ENCODE results near the gene HSPB6.

Gene HSPB6

DNA sequence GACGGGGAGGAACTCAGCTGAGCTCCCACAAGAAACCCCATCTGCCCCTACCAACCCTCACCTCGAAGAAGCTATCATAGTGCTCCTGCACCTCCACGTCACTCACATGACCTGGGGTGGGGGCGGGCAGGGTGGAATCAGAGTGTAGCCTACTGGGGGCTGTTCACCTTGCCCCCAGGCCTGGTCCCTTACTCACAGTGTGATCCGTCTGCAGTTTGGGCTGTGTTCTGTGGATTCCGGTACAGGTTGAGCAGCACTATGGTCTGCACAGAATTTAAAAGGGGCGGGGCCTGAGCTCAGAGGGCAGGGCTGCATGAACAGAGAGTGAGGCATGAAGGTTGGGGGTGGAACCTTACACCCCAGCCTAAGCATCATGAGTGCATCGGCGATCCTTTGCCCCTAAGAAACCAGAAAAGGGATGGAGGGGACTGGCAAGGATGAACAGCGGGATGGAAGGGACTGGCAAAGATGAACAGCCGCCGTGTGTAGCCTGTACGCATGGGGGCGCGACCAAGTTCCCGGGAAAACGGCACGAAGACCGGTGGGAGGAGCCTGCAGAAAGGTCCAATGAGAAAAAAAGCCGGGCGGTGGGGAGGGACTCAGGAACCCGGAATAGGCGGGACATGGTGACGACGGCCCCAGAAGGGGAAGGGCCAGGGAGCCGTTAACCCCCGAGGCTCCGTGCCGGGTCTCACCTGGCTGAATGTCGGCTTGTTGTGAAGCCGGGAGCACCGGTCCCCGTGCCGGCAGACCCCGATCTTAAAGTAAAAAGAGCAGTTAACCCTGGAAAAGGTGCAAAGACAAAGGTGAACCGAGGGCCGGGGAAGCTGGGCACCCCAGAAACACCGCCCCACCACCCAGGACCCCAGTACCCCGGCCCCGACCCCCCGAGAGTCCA, 12.2 kb downstream of the HSPB6 start:
- DNase-seq, result peak; percentile 98

DNA sequence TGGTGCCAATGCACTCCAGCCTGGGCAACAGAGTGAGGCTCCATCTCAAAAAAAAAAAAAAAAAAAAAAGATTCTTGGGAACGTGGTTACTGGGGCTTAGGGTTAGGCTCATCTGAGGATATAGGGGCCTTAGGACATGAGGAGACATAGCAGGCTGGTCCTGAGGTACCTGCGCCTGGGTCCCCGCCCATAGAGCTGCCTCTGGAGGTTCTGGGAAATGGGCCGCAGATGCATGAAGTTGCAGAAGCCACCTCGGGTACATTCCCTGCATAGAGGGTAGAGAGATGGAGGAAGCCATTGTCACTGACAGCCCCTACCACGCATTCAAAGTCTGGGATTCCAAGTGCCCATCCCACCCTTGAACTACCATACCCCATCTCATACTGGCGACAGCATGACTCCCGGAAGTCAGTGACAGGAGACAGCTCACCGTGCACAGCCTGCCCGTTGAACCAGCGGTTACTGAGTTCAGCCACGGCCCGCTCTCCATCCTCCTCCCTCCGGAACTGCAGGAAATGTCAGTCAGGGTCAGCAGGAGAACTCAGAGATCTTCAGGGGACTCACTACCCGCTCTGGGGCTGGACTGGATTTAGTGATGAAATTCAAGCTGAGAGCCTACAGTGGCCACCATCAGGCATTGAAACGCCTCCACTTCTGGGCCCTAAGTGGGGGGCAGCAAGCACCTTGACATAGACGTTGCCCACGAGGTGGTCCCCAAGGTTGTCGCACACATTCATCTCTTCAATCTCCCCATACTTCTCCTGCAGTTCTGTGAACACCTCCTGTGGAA, 13.0 kb downstream of the HSPB6 start:
- DNase-seq, result no peak

DNA sequence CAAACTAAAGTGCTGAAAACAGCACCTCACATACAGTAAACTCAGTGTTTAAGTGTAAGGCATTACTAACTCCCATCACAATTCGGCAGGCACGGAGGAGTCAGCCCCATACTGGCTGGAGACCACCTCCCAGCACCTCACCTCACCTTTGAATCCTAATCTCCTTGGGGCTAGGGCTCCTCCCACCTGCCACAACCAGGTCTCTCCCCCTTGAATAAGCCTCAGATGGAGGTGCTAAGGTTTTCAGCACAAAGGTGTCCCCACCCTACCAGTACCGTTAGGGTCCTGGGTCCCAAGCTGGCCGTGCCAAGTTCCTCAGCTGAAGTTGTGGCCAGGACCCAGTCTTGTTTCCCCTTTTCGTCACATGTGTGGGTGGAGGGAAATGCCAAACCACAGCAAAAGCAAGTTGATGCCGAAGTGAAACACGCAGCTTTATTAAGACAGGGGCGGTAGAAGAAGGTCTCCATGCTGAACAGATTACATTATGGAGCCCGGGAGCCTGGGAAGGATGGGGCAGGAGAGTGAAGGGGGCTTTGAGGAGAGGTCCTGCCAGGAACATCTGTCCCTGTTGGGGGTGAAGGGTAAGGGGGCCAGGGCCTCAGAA, 14.6 kb downstream of the HSPB6 start, which contains the start of gene IGFLR1:
Gene IGFLR1 (minus strand): TSS at position 332 of the 604 bp plus-strand sequence. CDS start 1,272 bp downstream, outside the sequence.
- no peak for DNase-seq

DNA sequence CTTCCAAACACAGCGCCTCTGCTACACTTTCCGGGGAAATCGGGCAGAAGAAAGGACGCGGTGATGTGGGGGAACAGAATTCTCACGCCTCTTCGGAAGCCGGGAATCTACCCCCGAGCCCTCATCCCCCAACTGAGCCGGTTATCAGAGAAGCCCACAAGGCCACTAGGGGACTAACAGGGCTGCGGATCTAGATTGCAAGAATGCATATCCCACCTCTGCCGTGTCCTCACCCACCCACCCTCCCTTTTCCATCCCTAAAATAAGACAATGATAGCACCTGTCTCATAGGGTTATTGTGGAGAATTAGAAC, 15.7 kb downstream of the HSPB6 start:
- DNase-seq, result no peak

DNA sequence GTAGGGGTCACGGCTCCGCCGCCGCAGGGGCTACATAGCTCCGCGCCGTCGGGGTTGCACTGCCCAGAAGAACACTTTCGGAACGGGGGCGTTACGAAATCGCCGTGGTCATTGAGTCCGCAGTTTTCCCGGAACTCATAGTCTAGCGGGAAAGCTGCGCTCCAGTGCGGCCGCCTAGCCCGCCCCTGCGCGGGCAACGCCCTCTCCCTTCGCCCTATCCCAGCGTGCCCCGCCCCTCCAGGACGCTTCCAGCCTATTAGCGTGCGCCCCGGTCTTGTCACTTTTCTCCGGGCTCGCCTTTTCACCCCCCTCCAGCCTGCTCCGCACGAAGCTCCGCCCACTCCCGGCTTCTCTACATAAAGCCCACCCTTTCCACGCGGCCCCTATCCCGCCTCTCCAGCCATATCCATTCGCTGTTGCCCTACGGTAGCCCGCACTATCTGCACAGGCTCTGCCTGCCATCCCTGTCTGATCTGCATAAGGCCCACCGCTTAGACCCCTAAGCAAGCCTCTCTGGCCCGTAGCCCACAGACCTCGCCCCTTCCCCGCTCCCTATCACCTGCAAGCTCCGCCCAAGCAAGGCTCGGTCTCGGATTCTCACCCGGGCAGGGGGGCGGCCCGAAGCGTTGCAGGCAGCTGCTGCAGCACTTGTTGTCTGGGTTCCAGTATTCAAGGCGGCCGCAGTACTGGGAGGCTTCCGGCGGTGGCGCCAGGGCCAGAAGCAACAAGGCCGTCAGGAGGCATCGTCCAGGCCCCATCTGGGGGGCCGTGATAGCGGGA, 16.2 kb downstream of the HSPB6 start:
- peak; percentile 99 for DNase-seq

DNA sequence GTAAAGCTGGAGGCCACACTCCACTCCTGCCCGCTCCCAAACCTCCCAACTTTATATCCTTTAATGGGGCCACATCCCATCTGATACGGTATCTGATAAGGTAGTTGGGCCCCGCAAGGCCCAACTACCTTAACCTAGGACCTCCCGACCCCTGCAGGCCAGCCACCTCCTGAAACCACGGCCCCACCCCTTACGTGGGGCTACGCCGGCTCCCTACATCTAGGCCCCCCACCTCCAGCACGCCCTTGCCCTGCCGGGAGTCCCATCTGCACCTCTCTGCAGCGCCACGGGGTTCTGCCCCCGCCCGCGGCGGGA, 16.8 kb downstream of the HSPB6 start:
- DNase-seq, result no peak

DNA sequence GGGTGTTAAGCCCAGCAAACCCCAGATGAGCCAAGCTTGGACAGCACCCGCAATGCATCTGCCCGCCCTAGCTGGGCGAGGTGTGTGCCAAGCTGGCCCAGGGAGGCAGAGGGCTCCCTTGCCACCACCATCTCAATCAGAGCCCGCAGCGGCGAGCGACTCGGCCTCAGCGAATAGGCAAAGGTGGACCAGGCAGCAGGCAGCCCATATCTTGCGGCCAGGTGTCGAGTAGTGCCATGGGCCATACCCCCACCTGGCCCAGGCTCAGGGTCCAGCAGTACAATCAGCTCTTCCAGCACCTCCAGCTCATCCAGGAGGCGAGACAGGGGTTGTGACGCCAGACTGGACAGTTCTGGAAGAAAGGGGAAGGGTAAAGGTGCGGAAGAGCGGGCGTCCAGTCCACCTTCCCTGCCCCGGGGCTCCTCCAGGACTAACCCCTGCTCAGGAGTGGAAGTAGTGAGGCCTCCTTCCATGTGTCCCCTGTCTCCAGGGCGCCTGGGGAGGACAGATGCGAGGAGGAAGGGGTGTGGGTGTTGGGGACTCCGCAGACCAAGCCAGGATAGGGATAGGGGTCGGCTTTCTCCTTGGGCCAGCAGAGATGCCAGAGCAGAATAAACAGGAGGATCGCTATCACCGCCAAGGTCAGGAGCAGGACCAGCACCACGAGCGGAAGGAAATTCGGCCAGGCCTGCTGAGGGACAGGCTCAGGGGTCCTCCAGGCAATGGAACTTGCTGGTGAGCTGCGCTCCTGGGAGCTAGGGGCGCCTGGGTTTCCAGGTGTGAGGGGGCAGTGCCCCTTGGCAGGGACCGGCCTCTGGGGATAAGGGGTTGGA, 17.3 kb downstream of the HSPB6 start:
- DNase-seq, result no peak

DNA sequence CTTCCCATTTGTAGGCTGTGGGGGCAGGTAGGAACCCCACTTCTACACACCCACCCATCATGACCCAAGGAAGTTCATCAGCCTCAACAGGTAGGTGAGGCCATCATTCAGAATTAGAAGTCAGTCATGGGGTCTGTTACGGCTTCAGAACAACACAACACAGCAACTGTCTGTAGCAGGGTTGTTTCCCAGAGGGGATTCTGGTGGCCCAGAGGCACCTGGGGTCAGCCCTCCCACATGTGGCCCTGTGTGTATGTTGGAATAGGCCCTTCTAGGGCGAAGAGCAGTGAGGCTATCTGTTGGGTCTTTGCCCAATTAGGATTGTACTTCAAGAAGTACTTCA, 18.0 kb downstream of the HSPB6 start:
- no peak for DNase-seq

DNA sequence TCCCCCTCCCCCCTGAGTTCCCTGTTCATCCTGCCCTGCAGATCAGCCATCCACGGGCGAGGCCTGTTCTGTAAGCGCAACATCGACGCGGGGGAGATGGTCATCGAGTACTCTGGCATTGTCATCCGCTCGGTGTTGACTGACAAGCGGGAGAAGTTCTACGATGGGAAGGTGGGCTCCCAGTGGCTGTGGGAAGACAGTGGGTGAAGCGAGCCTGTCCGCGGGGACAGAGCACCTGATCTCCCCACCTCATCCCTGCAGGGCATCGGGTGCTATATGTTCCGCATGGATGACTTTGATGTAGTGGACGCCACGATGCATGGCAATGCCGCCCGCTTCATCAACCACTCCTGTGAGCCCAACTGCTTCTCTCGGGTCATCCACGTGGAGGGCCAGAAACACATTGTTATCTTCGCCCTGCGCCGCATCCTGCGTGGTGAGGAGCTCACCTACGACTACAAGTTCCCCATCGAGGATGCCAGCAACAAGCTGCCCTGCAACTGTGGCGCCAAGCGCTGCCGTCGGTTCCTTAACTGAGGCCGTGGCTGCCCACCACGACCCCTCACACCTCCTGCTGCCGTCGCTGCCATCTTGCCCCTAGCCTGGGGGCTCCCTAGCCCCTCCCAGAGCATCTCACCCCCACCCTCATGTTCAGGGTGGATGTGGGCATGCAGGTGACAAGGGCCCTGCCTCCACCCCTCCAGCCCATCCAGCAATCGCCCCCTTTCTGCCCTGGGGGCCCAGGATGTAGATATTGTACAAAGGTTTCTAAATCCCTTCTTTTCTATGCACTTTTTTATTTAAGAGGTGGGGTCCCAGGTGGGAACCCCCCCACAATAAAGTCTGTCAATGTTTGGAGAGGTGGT, 18.6 kb downstream of the HSPB6 start:
- no peak for DNase-seq

DNA sequence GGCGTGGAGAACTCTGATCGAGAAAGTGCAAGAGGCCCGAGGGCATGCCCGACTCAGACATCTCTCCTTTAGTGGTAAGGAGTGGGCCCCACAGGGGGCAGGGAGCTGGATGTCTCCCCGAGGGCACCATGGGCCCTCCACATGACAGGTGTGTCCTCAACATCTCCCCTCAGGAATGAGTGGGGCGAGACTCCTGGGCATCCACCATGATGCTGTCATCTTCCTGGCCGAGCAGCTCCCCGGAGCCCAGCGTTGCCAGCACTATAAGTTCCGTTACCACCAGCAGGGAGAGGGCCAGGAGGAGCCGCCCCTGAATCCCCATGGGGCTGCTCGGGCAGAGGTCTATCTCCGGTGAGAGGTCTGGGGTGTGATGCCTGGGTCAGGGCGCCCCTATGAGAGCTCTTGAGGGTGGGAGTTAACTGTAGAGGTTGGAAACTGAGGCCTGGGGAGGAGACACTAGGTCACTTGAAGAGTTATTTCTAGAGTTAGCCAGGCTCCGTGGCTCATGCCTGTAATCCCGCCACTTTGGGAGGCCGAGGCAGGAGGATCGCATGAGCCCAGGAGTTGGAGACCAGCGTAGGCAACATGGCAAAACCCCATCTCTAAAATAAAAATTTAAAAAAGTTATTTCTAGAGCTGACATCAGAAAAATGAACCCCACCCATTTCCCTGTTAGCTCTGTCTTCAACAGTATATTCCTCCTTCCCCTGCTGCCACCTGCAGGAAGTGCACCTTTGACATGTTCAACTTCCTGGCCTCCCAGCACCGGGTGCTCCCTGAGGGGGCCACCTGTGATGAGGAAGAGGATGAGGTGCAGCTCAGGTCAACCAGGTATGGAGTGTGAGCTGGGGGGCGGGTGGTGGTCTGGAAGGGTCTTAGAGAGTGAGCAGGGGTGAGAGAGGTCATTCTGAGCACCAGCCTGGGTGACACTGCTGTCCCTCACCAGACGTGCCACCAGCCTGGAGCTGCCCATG, 19.6 kb downstream of the HSPB6 start:
- no peak for DNase-seq

DNA sequence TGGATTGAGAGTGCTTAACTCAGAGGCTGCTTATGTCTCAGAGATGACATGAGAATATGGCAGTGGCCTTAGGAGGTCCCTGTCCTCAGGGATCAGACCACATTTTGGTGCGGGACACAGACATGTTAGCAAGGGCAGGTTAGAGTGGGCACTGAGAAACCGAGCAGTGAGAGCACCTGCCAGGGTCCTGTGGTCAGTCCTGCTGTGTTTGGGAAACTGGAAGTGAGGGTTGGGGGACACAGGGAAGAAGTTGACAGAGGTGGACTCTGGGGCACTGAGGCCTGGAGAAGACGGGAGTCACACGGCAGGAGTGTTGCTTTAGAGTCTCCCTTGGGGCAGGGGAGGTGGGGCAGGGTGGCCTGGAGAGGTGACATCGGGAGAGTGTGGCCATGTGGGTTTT, 21.9 kb downstream of the HSPB6 start:
- no peak for DNase-seq

DNA sequence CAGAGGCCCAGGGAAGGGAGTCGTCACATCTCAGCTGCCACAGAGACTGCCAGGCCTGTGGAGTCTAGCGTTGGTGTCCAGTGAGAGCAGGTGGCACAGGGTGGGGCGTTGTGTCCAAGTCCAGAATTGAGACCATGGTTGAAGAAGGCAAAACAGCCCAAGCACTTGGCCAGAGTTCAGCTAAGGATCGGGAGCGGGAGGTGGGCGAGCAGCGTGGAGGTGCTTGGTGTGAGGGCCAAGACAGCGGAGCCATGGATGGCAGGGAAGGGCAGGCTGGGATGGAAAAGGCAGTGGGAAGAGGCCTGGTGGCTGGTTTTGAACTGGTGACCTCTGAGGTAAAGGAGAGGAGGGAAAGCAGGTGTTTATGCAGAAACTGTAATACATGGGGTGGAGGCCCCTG, 22.6 kb downstream of the HSPB6 start:
- DNase-seq, result no peak

DNA sequence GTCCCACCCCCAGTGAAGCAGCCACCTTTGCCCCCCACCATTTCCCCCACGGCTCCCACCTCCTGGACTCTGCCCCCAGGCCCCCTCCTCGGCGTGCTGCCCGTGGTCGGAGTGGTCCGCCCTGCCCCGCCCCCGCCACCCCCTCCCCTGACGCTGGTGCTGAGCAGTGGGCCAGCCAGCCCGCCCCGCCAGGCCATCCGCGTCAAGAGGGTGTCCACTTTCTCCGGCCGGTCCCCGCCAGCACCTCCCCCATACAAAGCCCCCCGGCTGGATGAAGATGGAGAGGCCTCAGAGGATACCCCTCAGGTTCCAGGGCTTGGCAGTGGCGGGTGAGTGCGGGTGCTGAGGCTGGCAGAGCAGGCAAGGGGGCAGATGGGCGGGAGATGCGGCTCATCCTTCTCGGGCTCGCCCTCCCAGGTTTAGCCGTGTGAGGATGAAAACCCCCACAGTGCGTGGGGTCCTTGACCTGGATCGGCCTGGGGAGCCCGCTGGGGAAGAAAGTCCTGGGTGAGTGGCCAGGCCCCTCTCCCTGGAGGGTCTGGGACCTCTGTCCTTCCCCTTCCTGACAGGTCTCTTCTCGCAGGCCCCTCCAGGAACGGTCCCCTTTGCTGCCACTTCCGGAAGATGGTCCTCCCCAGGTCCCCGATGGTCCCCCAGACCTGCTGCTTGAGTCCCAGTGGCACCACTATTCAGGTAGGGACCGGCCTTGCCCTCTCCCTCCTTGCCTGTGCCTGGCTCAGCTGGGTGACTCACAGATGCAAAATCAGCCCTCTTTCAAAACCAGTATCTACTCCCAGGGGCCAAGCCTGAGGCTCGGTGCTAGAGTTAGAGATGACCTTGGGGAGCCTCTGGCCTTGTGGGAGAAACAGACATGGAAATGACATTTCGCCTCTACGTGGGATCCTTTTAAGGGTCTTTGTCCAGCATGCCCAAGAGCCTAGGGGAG, 23.4 kb downstream of the HSPB6 start:
- DNase-seq, result no peak

DNA sequence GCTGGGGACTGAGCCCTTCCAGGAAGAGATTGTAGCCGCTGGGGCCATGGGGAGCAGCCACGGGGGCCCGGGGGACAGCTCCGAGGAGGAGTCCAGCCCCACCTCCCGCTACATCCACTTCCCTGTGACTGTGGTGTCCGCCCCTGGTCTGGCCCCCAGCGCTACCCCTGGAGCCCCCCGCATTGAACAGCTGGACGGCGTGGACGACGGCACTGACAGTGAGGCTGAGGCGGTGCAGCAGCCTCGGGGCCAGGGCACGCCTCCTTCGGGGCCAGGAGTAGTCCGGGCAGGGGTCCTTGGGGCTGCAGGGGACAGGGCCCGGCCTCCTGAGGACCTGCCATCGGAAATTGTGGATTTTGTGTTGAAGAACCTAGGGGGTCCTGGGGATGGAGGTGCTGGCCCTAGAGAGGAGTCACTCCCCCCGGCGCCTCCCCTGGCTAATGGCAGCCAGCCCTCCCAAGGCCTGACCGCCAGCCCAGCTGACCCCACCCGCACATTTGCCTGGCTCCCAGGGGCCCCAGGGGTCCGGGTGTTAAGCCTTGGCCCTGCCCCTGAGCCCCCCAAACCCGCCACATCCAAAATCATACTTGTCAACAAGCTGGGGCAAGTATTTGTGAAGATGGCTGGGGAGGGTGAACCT, 24.2 kb downstream of the HSPB6 start:
- no peak for DNase-seq

DNA sequence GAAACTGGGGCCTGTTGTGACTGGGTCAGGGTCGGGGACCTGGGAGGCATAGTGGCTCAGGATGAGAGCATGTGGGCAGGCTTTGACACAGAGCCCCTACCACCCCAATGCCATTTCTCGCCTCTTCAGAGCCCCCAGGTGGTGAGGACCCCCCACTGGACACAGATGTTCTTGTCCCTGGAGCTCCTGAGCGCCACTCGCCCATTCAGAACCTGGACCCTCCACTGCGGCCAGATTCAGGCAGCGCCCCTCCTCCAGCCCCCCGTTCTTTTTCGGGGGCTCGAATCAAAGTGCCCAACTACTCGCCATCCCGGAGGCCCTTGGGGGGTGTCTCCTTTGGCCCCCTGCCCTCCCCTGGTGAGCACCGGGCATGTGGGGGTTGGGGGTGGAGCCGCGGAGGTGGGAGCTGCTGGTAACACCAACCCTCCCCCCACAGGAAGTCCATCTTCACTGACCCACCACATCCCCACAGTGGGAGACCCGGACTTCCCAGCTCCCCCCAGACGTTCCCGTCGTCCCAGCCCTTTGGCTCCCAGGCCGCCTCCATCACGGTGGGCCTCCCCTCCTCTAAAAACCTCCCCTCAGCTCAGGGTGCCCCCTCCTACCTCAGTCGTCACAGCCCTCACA, 24.9 kb downstream of the HSPB6 start:
- DNase-seq, result no peak

DNA sequence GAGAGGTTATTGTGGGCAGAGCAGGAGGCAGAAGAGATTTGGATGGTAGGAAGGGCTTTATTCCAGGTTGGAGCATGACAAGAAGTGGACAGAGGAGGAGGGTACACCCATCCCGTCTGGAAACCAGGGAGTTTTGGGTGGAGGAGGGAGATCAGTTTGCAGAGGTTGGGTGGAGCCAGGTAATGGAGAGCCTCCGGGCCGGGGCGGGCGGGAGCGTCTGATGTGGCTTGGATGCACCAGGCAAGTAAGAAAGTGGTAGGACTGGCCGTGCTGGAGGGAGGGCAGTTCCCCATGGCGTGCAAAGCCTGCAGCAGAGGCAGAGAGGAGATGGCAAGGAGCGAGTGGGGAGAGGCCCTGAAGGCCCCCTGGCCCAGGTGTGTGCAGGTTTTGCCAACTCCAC, 25.5 kb downstream of the HSPB6 start:
- no peak for DNase-seq

DNA sequence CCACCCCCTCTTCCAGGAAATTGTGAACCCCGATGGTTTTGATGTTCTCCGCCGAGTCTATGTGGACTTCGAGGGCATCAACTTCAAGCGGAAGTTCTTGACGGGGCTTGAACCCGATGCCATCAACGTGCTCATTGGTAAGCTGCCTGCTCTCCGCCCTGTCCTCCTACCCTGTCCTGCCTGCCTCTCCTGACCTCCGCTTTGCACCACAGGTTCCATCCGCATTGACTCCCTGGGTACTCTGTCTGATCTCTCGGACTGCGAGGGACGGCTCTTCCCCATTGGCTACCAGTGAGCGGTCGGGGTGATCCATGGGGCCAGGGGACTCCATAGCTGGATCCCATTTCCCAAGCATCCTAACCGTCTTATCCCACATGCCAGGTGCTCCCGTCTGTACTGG, 26.5 kb downstream of the HSPB6 start:
- DNase-seq, result no peak

DNA sequence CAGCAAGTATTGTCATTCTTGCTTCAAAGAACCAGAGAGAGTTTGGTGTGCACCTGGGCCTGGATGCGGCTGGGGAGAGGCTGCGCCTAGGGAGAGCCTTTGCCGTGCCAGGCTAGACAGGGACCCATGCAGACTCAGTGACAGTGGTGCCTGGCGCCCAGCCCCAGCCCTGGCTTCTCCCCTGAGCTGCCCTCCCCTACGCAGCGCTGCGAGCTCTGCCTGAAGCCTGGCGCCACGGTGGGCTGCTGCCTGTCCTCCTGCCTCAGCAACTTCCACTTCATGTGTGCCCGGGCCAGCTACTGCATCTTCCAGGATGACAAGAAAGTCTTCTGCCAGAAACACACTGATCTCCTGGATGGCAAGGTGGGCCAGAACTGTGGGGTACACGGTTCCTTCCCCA, 27.1 kb downstream of the HSPB6 start:
- DNase-seq, result no peak
